Measurements from ENCODE around the gene COL27A1. TPM values are rescaled to one million over a fixed set of nuclear protein-coding genes. Genes with fewer than 3 reads are reported as not detected.

COL27A1 gene
- total RNA-seq, 2 experiments from 2014 or later, result 8.9 to 9.1 TPM

DNA sequence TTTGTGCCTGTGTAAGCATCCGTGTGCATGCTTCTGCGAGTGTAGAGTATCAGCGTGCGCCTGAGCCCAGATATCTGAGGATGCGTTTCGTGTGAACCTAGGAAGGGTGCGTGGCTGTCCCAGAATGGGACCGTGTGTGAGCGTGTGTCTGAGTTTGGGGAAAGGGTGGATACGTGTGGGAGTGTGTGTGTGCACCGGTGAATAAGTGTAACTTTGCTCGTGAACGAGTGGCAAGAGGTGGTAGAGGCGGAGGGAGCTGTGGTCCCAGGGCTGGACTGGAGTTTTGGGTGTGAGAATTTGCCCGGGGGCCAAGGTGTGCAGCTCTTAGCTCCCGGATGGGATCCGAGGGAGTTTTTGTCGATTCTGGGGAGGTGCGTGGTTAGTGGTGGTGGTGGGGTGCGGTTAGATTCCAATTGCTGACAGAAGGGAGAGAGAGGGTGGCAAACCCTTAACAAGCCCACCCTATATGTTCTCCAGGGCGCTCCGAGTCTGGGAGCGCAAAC is 686 bp upstream of the COL27A1 start:
- ChIA-PET CTCF (interaction anchor here (0.6 to 5.5 kb wide), 7 partner anchors 8 to 150 kb away, joined by 3 to 35 read pairs (median 6); no protein-coding TSS in a partner anchor), POLR2A (no interaction called here)
- Mint-ChIP-seq H3K27me3 (peaks cover 47% of the 10 kb centered on the region), H3K9me3 (ENCODE audit: low read depth) (no peaks in the 10 kb centered on the region), H3K36me3 (ENCODE audit: low read depth) (no peaks in the 10 kb centered on the region), H3K27ac (no peak overlapping the region), H3K4me1 (peaks cover 23% of the 10 kb centered on the region), H3K4me3 (peak overlapping the region; percentile 46)
- no peak for DNase-seq
- no peak for ATAC-seq
- intact Hi-C loops (cut with DNase I, micrococcal nuclease), result loop anchor here (1.0 to 5.0 kb wide), 8 partner anchors 46 to 353 kb away; partner anchors contain the start of gene WHRN (in 1 of the 2)

DNA sequence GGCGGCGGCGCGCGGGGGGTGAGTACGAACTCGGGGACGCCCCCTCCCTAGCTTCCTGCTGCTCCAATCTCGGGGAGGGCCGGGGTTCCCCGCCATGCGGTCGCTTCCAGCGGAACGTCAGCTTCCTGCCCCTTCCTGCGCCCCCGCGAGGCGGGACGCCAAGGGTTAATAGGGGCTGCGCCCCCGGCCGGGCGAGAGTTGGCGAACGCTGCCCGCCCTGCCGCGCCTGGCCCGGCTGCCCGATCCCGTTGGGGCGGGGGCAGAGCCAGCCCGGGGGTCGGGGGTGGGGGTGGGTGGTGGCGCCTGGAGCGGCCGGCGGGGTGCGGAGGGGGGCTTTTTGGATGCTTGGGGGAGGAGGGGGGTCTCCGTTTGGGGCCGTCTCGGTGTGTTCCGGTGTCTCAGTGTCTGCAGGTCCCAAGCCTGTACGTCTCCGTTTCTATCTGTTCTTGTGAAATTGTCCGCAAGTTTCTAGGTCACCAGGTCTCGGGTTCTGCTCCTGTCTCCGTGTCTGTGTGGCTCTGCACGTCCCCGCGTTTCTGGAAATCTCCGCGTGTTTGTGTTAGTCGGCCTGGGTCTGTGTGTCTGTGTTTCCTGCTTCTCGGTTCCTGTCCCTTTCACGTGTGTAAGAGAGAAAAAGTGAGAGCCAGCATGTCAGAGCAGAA is 789 bp downstream of the COL27A1 start:
- H3K4me3 Mint-ChIP-seq, result peak overlapping the region; percentile 83
- ChIA-PET POLR2A (interaction anchor here (0.6 kb wide), 1 partner anchor 138 kb away, joined by 3 read pairs; no protein-coding TSS in a partner anchor), CTCF (interaction anchor here (0.7 to 5.5 kb wide), 5 partner anchors 11 to 143 kb away, joined by 3 to 35 read pairs (median 4); no protein-coding TSS in a partner anchor)

DNA sequence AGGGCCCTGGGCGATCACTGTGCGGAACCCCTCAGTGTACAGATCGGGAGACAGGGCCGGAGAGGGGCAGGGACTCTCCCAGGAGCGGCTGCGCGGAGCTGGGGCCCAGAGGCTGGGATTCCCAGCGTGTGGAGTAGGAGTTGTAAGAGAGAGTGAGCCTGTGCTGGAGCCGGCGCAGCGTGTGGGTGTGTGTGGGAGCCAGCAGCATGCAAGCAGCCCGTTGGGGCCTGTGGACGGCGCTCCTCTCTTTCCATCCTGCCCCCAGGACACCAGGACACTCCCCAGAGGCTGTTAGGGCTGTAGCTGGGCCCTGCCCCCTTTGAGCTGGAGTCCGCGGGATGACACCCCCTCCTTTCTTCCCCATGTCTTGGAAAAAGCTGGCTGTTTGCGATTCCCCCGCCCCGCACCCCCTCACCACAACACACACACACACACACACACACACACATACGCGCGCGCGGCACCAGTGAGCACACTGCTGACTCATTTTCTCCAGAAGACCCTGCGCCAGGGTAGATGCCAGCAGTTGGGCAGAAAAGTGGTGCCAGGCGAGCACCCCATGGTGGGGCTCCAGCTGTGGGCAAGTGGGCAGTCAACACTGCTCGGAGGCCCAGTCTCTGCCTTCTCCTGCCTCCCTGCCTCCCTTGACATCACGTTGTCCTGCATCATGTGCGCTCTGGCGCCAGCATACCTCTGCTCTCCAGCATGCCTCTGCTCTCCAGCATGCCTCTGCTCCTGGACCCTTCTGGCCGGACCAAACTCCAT is 1.5 kb downstream of the COL27A1 start:
- Mint-ChIP-seq H3K9me3 (ENCODE audit: low read depth) (no peaks in the 10 kb centered on the region), H3K4me1 (peaks cover 23% of the 10 kb centered on the region), H3K4me3 (peak overlapping the region; percentile 83), H3K27ac (peak overlapping the region; percentile 80), H3K27me3 (peaks cover 32% of the 10 kb centered on the region), H3K36me3 (ENCODE audit: low read depth) (no peaks in the 10 kb centered on the region)
- DNase-seq (peak; percentile 65), ATAC-seq (peak; percentile 28)
- intact Hi-C loops (cut with DNase I, micrococcal nuclease), result loop anchor here (5.0 kb wide), 2 partner anchors 130 to 350 kb away; partner anchors contain the start of gene WHRN (in 1 of the 2)
- ChIA-PET POLR2A (no interaction called here), CTCF (interaction anchor here (1.9 kb wide), 1 partner anchor 50 kb away, joined by 7 read pairs; no protein-coding TSS in a partner anchor)

More for the DNA sequence above, 789 bp downstream of the COL27A1 start:
- Mint-ChIP-seq H3K9me3 (ENCODE audit: low read depth) (no peaks in the 10 kb centered on the region), H3K4me1 (peaks cover 23% of the 10 kb centered on the region), H3K36me3 (ENCODE audit: low read depth) (no peaks in the 10 kb centered on the region), H3K27me3 (peaks cover 38% of the 10 kb centered on the region), H3K27ac (peak overlapping the region; percentile 80)
- intact Hi-C loops (cut with DNase I, micrococcal nuclease), result loop anchor here (1.0 to 5.0 kb wide), 7 partner anchors 47 to 351 kb away; partner anchors contain the start of gene WHRN (in 1 of the 2)
- ATAC-seq (peak; percentile 45), DNase-seq (peak; percentile 63)

DNA sequence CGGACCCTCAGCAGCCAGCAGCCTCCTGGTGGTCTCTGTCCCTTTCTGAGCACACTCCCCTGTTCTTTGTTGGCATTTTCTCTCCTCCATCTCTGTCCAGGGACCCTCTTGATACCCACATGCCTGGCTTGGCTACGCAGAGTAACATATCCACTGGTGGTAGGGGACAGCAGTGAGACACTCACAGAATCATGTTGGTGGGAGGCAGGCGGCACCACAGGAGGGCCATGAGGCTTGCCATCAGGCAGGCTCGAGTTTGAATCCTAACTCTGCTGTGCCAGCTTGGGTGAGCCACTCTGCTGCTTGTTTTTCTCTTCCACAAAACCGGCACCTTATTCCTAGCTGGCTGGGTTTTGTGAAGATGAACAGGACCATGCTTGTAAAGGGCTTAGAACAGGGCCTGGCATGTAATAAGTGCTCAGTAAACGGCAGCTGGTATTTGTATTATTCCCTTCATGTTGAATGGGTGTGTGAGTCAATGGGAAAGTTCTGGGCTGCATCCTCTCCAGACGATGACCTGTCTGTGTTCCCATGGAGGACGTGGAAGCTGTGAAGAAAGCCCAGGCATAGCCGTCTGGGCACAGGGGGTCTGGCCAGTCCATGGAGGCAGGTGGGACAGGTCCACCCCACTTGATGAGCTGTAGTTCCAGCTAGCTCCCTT is 2.3 kb downstream of the COL27A1 start:
- Mint-ChIP-seq H3K27ac (no peak overlapping the region), H3K4me1 (peaks cover 23% of the 10 kb centered on the region), H3K36me3 (ENCODE audit: low read depth) (no peaks in the 10 kb centered on the region), H3K4me3 (peak overlapping the region; percentile 83), H3K27me3 (peaks cover 28% of the 10 kb centered on the region), H3K9me3 (ENCODE audit: low read depth) (no peaks in the 10 kb centered on the region)
- no peak for ATAC-seq
- DNase-seq, result no peak
- POLR2A ChIA-PET, result no interaction called here
- CTCF ChIA-PET, result interaction anchor here (1.7 to 1.9 kb wide), 2 partner anchors 50 to 134 kb away, joined by 4 to 7 read pairs; no protein-coding TSS in a partner anchor
- intact Hi-C loops (cut with DNase I, micrococcal nuclease), result loop anchor here (5.0 kb wide), 2 partner anchors 130 to 350 kb away; partner anchors contain the start of gene WHRN (in 1 of the 2)

DNA sequence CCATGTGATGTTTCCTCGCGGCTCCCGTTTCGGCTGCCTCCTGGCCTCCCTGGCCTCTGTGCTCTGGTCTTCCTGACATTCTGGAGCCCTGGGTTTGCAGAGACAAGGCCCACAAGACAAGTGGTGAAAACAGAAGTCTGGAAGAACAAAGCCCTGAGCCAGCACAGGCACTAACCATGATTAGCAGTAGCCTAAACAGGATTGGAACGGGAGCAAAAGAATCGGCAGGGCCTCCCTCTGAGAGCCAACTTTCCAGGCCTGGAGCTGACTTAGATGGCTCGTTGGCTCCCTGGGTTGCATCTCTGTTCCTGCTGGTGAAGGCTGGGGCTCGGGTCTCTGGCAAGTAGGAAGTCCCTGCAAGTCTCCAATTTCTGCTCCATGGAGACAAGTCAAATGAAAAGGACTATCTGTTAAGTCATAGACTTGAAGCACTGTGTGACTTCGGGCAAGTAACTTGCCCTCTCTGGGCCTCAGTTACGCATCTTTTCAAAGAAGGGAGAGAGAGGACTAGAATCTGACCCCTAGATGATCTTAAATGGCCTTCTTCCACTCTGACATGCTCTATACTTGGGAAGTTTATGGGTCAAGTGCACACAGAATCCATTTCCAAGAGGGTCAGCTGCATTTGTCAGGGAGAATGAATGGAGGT is 3.3 kb downstream of the COL27A1 start:
- Mint-ChIP-seq H3K4me1 (peaks cover 23% of the 10 kb centered on the region), H3K36me3 (ENCODE audit: low read depth) (no peaks in the 10 kb centered on the region), H3K9me3 (ENCODE audit: low read depth) (no peaks in the 10 kb centered on the region), H3K27me3 (peaks cover 22% of the 10 kb centered on the region), H3K27ac (no peak overlapping the region), H3K4me3 (no peak overlapping the region)
- intact Hi-C loops (cut with DNase I, micrococcal nuclease), result loop anchor here (5.0 kb wide), 2 partner anchors 129 to 349 kb away; partner anchors contain the start of gene WHRN (in 1 of the 2)
- POLR2A ChIA-PET, result no interaction called here
- DNase-seq (no peak), ATAC-seq (no peak)
- CTCF ChIA-PET, result interaction anchor here (1.2 to 1.9 kb wide), 3 partner anchors 51 to 136 kb away, joined by 3 to 7 read pairs (median 4); no protein-coding TSS in a partner anchor

DNA sequence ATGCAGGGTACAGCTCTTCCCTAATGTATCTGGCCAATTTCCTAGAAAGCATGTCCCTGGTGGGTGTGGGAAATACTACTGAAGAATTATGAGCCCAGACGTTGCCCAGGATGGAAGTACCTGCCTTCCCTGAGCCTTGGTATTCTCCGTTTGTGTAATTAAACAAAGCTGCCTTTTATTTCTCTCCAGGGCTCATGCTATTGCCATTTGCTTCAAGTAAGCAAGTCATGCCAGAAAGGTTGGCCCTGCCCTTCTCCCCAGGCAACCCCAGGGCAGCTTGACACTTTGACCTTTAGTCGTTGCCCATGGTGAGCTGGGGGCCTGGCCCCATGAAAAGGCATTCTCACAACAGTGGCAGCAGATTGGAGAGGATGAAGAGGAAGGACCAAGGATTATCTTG is 4.4 kb downstream of the COL27A1 start:
- ATAC-seq, result no peak
- POLR2A ChIA-PET, result no interaction called here
- Mint-ChIP-seq H3K9me3 (ENCODE audit: low read depth) (no peaks in the 10 kb centered on the region), H3K27ac (no peak overlapping the region), H3K4me1 (peaks cover 17% of the 10 kb centered on the region), H3K36me3 (ENCODE audit: low read depth) (no peaks in the 10 kb centered on the region), H3K27me3 (peaks cover 17% of the 10 kb centered on the region), H3K4me3 (no peak overlapping the region)
- DNase-seq, result no peak
- intact Hi-C loops (cut with DNase I, micrococcal nuclease), result loop anchor here (5.0 kb wide), 2 partner anchors 128 to 348 kb away; partner anchors contain the start of gene WHRN (in 1 of the 2)
- CTCF ChIA-PET, result interaction anchor here (1.2 to 1.7 kb wide), 2 partner anchors 132 to 135 kb away, joined by 3 to 4 read pairs; no protein-coding TSS in a partner anchor

DNA sequence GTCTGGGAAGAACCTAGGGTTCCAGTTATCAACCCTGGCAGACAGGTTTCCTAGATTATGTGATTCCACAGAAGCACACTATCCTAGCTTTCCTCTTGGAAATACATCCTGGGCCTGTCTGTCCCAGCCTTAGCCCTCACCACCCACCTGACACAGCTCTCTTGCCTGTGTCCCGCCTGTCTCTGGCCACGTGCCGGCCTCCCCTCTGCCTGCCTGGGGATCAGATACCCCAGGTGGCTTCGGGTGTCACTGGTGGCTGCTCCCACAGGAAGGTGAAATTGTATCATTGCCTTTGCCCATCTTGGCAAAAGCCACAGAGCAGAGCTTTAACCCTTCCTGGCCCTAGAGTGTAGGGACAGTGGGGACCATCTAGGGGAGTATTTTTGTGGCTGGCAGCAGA is 6.2 kb downstream of the COL27A1 start:
- Mint-ChIP-seq H3K4me3 (no peak overlapping the region), H3K27ac (no peak overlapping the region), H3K4me1 (peaks cover 8% of the 10 kb centered on the region), H3K36me3 (ENCODE audit: low read depth) (no peaks in the 10 kb centered on the region), H3K27me3 (peaks cover 9% of the 10 kb centered on the region), H3K9me3 (ENCODE audit: low read depth) (no peaks in the 10 kb centered on the region)
- ATAC-seq (no peak), DNase-seq (no peak)
- intact Hi-C loops (cut with DNase I, micrococcal nuclease), result no loop called here
- POLR2A ChIA-PET, result no interaction called here
- CTCF ChIA-PET, result interaction anchor here (0.6 to 0.9 kb wide), 2 partner anchors 14 to 51 kb away, joined by 3 read pairs; no protein-coding TSS in a partner anchor

DNA sequence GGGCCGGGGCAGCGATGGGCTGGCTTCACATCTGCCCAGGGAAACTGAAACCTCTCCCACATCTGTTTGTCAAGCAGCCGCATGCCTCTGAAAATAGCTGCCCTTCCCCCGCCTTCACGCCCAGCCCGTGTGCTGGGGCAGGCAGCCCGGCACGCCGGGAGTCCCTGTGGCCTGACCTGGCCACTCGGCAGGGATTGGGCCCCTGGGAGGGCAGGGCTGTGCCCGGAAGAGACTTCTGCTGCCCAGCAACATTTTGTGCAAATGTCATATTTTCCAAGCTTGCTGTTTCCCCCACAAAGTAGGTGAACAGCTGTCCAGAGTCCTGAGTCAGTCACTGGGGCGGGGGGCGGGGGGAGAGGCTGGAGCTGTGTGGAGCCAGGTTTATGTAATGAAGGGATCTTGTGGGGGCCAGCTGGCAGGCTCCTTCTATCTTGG is 8.2 kb downstream of the COL27A1 start:
- H3K9me3 Mint-ChIP-seq (ENCODE audit: low read depth), result no peaks in the 10 kb centered on the region
- no peaks in the 10 kb centered on the region for H3K4me1 Mint-ChIP-seq
- POLR2A ChIA-PET, result no interaction called here
- no peaks in the 10 kb centered on the region for H3K36me3 Mint-ChIP-seq (ENCODE audit: low read depth)
- intact Hi-C loops (cut with DNase I, micrococcal nuclease), result no loop called here
- H3K4me3 Mint-ChIP-seq, result no peak overlapping the region
- no peak overlapping the region for H3K27ac Mint-ChIP-seq
- CTCF ChIA-PET, result no interaction called here
- ATAC-seq (no peak), DNase-seq (no peak)
- H3K27me3 Mint-ChIP-seq, result peaks cover 5% of the 10 kb centered on the region

DNA sequence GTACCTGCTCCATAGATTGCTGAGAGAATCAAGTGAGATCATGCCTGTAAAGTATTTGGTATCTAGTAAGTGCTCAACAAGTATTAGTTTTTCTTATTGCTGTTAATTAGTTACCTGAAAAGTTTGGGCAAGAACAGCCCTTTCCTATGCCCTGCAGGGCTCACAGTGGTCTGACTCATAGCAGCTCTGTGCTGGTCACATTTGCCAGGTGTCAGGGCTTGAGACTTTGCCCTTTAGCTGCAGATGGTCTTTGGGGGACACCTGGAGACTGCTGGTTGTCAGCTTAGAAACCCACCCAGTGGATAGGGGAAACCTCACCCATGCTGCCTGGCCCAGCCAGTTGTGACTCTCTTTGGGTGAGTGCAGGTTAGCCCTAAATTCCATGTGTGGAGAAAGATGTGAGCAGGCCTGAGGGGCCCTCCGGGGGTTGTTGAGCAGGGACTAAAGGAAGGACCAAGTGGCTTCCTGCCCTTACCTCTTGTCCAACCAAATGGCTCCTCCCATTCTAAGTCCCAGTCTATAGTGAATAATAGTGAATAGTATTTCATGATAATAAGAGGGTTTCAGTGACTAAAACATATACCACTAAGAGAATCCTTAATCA is 9.0 kb downstream of the COL27A1 start:
- no peak overlapping the region for H3K4me3 Mint-ChIP-seq
- ChIA-PET CTCF (interaction anchor here (0.6 to 1.2 kb wide), 2 partner anchors 127 to 240 kb away, joined by 3 read pairs; no protein-coding TSS in a partner anchor), POLR2A (no interaction called here)
- no peaks in the 10 kb centered on the region for H3K9me3 Mint-ChIP-seq (ENCODE audit: low read depth)
- no peak for ATAC-seq
- H3K4me1 Mint-ChIP-seq, result no peaks in the 10 kb centered on the region
- intact Hi-C loops (cut with DNase I, micrococcal nuclease), result no loop called here
- no peak for DNase-seq
- H3K27me3 Mint-ChIP-seq, result peaks cover 4% of the 10 kb centered on the region
- H3K36me3 Mint-ChIP-seq (ENCODE audit: low read depth), result no peaks in the 10 kb centered on the region
- H3K27ac Mint-ChIP-seq, result no peak overlapping the region

DNA sequence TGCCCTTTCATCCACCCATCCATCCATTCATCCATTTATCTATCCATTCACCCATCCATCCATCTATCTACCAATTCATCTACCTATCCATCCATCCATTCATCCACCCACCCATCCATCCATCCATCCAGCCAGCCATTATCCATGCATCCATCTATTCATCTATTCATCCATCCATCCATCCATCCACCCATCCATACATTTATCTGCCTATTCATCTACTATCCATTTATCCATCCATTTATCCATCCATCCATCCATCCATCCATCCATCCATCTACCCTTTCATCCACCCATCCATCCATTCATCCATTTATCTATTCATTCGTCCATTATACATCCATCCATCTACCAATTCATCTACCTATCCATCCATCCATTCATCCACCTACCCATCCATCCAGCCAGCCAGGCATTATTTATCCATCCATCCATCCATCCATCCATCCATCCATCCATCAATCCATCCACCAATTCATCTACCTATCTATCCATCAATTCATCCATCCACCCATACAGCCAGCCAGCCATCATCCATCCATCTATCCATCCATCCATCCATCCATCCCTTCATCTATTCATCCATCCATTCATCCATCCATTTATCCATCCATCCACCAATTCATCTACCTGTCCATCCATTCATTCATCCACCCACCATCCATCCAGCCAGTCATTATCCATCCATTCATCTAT is 10.2 kb downstream of the COL27A1 start:
- intact Hi-C loops (cut with DNase I, micrococcal nuclease), result no loop called here
- no peak for ATAC-seq
- Mint-ChIP-seq H3K9me3 (ENCODE audit: low read depth) (no peaks in the 10 kb centered on the region), H3K27ac (no peak overlapping the region), H3K27me3 (peaks cover 2% of the 10 kb centered on the region), H3K4me1 (no peaks in the 10 kb centered on the region), H3K36me3 (ENCODE audit: low read depth) (no peaks in the 10 kb centered on the region), H3K4me3 (no peak overlapping the region)
- CTCF ChIA-PET, result no interaction called here
- POLR2A ChIA-PET, result no interaction called here
- no peak for DNase-seq
